SHP77 (cell line): ENCODE measurements around the gene ADCY1.

Experiments used
- DNase-seq, 2 experiments: peaks; one replicate each; lab custom pipeline; 2025; lab: John Stamatoyannopoulos, UW

ADCY1 gene

GRCh38 chr7:45652630-45653029 is 78.5 kb downstream of the ADCY1 start:
- DNase-seq, result no peak

DNA sequence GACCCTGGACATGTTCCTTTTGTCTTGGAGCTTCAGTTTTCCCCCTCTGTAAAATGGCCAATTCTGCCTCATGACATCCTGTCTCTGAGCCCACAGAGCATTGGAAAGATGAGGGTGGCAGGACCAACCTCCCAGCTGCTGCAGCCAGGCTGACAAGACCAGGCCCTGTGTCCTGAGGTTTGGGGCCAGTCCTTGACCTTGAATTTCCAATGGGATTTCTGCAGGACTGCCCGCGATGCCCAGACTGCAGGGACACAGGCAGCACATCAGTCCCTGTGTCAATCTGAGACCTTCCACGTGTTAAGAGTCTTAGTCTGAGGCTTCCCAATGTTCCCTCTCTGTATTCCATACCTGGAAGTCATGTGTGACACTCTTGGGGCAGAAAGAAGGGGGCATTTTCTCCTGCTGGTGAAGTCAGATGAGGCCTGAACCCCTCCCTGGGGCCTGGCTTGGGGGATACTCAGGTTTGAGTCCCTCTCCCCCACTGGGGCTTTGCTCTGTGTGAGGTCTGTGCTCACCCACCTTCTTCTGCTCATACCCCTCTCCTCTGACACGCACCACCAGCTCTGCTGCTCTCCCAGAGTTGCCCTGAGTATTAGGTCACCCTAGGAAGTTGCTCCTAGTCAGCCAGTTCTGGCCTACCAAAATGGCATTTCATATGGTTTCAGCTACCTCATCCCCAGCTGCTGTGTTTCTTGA is 79.2 kb downstream of the ADCY1 start:
- no peak for DNase-seq

DNA sequence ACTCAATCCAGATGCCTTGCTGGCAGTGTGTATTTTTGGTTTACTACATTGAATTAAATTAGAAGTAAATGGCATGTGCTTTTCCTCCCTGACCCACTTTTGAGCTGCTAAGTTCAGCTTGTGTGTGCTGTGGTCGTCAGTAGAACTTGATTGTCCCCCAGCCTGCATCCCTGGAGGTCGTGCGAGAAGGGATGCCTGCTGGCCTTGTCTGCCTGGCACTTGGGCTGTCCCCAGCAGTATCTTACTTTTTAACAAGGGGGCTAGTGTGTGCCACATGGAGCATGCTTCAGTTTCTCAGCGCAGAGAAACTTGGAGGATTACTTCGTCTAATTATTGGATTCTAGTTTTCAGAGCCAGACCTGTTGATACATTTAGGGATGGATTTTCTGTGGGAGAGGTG is 80.2 kb downstream of the ADCY1 start:
- no peak for DNase-seq

- DNase-seq, result no peak
Measured at GRCh38 chr7:45655539-45655938, 81.4 kb downstream of the ADCY1 start.

- no peak for DNase-seq
Measured at GRCh38 chr7:45656431-45656830, 82.3 kb downstream of the ADCY1 start.

DNA sequence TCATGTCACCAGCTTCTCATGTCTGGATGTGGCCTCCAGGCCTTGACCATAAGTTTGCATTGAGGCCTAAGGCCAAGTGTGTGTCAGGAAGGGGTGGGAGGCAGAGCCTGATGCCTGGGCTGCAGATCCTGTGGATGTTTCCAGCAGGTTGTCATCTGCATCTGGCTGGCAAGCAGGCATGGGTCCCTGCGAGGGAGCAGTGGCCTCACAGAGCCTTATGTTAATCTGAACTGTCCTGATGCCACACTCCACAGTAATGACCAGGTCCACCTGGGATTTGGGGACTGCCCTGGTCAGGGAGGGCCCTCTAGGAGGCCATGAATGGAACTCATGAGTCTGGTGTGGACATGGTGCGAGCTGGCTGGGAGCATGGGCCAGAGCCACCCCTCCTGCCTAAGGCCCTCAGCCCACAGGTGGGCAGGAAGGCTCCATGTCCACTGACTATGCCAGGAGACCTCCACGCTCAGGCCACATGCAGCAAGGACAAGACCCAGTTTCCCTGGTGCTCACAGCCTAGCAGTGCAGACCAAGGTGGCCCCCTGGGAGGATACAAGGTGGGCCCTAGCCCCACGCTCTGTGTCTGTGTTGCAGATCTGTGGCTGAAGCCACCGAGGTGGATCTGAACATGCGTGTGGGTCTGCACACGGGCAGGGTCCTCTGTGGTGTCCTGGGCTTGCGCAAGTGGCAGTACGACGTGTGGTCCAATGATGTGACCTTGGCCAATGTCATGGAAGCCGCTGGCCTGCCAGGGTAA is 83.1 kb downstream of the ADCY1 start:
- DNase-seq, result no peak

GRCh38 chr7:45657890-45658715 is 83.9 kb downstream of the ADCY1 start:
- no peak for DNase-seq

GRCh38 chr7:45658716-45659495 is 84.7 kb downstream of the ADCY1 start:
- no peak for DNase-seq

GRCh38 chr7:45659496-45660139 is 85.5 kb downstream of the ADCY1 start:
- DNase-seq, result no peak

- no peak for DNase-seq
Measured at GRCh38 chr7:45660201-45660900, 86.2 kb downstream of the ADCY1 start.

GRCh38 chr7:45660901-45661211 is 86.7 kb downstream of the ADCY1 start:
- no peak for DNase-seq

- no peak for DNase-seq
Measured at GRCh38 chr7:45661302-45661995, 87.3 kb downstream of the ADCY1 start.

DNA sequence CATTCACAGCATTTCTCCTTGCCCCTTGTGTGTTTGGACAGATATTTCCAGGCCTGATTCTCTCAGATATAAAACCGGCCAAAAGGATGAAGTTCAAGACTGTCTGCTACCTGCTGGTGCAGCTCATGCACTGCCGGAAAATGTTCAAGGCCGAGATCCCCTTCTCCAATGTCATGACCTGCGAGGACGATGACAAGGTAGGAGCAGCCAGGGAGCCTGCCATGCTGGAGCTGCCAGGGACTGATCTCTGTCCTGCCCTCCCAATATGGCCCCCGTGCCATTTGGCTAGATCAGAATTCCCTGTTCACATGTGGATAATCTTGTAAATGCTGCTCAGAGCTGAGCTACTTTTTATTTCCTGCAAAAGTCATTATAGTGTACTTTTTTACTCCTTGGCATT is 87.8 kb downstream of the ADCY1 start:
- no peak for DNase-seq

DNA sequence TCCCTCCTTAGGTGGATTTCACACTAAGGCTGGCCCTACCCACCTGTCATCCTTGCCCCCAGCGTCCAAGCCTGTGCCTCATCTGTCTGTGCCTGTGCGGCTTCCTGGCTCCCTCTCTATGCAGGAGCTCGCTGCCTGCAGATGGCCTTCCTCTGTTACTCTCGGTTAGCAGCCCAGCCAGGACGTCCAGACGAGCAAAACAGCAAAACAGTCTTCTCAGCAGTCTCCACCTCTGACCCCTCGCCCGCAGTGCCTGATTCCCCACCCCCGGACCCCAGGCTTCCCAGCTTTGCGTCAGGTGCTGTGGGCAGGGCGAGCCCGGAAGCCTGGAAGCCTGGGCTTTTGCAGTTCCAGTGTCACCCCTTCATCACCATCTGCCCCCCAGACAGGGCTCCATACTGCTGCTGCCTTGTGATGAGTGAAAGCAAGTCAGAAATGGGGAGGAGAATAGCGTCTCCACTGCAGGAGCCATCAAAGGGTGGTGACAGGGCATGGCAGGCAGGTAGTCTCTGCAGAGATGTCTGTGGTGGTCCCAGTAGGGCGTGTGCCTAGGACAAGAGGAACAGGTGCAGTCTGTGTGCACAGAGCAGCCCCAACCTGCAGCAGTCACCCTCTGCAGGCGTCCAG is 88.5 kb downstream of the ADCY1 start:
- DNase-seq, result no peak

DNA sequence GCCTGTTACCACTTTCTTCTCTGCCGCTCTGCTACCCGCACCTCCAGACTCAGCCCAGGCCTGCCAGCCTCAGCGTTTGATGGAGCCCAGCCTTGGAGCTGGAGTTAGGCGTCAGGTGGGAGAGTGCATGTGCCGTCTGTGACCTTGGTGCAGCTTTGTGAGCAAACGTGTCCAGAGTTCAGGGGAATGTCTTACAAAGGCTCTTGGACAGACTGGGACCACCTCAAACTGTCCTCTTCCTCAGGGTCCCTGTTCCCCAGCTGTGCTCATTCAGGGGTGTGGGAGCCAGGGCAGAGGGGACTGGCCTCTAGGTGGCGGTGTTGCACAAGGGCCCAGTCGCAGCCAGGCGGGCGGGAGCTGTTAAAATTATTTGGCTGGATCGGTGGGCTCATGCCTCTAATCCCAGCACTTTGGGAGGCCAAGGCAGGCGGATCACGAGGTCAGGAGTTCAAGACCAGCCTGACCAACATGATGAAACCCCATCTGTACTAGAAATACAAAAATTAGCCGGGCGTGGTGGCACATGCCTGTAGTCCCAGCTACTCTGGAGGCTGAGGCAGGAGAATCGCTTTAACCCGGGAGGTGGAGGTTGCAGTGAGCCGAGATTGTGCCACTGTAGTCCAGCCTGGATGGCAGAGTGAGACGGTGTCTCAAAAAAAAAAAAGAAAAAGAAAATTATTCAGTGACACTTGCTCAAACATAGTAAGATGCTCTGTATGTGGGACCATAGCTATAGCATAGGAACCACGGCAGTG is 89.2 kb downstream of the ADCY1 start:
- DNase-seq, result peak; percentile 1 to 4

DNA sequence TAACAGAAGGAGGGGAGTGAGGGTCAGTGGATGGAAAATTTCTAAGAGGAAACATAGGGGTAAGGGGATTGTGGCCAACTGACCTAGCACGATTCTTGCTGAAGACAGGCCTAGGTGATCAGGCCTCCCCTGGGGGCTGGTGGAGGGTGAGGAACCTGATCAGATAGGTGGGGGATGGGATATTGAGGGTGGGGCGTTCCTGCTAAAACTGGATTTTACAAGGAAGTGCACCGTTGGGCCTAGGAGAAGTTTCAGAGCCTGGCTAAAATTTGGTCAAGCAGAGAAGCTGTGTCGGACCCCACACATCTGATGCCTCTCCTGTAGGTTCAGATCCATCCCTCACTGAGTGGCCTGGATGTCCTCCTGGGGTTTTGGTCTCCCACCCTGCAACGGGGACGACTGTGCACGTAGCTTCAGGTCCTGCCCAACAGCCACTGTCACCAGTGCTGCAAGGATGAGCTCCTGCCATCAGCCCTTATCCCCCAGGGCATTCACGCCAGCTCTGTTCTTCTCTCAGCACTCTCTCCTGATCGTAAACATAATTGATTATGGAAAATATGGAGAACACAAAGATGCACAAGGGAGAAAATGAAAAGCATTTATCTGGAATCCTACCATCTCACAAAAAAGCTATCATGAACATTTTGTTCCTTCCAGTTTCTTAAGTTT is 89.9 kb downstream of the ADCY1 start:
- no peak for DNase-seq

DNA sequence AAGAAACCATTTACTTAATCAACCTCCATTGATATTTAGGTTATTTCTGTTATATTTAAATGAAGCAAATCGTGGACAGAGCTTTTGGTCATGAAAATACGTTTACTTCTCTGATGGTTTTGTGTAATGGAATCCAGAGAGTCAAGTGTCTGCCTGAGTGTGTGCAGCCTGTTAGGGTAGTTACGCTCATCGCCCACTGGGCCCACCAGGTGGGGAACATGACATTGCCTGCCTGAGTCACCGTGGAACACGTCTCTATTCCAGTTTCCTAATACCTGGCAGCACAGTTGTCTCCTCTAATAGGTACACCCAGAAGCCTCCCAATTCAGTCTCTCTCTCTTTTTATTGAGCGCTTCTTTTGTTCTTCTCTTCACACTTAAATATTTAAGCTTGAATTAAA is 91.0 kb downstream of the ADCY1 start:
- no peak for DNase-seq

GRCh38 chr7:45670227-45670626 is 96.1 kb downstream of the ADCY1 start:
- DNase-seq, result no peak

DNA sequence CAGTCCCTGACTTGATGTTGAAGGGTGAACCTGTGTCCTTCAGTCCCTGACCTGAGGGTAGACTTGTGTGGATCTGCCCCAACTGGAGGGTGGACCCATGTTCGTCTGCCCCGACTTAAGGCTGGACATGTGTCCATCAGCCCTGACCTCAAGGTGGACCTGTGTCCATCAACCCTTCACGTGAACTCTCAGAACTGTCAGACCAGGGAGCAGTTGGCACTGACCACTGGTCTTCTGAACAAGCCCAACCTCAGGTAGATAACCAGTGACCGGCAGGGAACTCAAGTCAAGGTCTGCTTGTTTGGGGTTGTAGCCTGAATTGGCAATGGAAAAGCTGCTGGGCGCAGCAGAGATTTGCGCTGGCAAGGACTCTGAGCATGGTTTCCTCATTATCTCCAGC is 96.5 kb downstream of the ADCY1 start:
- no peak for DNase-seq
